Endodermal cell (in vitro differentiated cells): ENCODE measurements around the gene ACLY. TPM values are rescaled to one million over a fixed set of nuclear protein-coding genes. Genes with fewer than 3 reads are reported as not detected.
"Not testable (repeated sequence)": the region's sequence is repeated elsewhere in the genome, so short reads cannot be mapped to it uniquely, and the experiment has no call there.

Source experiments
- DNase-seq: peaks from one replicate; pipeline ENCODE4 v3.0.0-alpha.2; 2017
- H3K27ac ChIP-seq: 2 replicates; pipeline ENCODE4 v1.5.1; 2013; ENCODE audit warnings: mild to moderate bottlenecking, low read depth, low read length, moderate library complexity
- H3K27me3 ChIP-seq: 2 replicates; pipeline ENCODE4 v1.6.1; 2013; ENCODE audit warnings: mild to moderate bottlenecking, low read length, moderate library complexity; ENCODE audit not compliant: insufficient read depth, control insufficient read depth, poor library complexity, severe bottlenecking
- H3K36me3 ChIP-seq: 2 replicates; pipeline ENCODE4 v1.7.0; 2013; ENCODE audit warnings: mild to moderate bottlenecking, low read length, moderate library complexity; ENCODE audit not compliant: control insufficient read depth, insufficient read depth
- H3K4me1 ChIP-seq: one replicate; pipeline ENCODE4 v1.7.0; 2013; ENCODE audit warnings: low read length; ENCODE audit not compliant: control insufficient read depth, insufficient read depth
- H3K4me3 ChIP-seq: 2 replicates; pipeline ENCODE4 v1.5.1; 2013; ENCODE audit warnings: mild to moderate bottlenecking, low read length, moderate library complexity
- H3K9ac ChIP-seq: 2 replicates; pipeline ENCODE4 v1.6.1; 2013; ENCODE audit warnings: mild to moderate bottlenecking, low read length, moderate library complexity; ENCODE audit not compliant: poor library complexity, severe bottlenecking; ENCODE audit errors: extremely low read depth
- H3K9me3 ChIP-seq: 2 replicates; pipeline ENCODE4 v1.6.1; 2013; ENCODE audit warnings: mild to moderate bottlenecking, low read length, moderate library complexity; ENCODE audit not compliant: control insufficient read depth
- H3K27ac Mint-ChIP-seq: 2 replicates; pipeline ENCODE4 v1.8.0; 2020; ENCODE audit warnings: mixed read lengths
- H3K27me3 Mint-ChIP-seq: 2 replicates; pipeline ENCODE4 v1.8.0; 2021; ENCODE audit warnings: mild to moderate bottlenecking, mixed read lengths; ENCODE audit not compliant: insufficient read depth
- H3K36me3 Mint-ChIP-seq: 2 replicates; pipeline ENCODE4 v1.8.0; 2020; ENCODE audit warnings: low read depth, mixed read lengths
- H3K4me1 Mint-ChIP-seq: 2 replicates; pipeline ENCODE4 v1.8.0; 2020; ENCODE audit warnings: mixed read lengths
- H3K4me3 Mint-ChIP-seq: 2 replicates; pipeline ENCODE4 v1.8.0; 2020; ENCODE audit warnings: mild to moderate bottlenecking, moderate library complexity, mixed read lengths
- H3K9me3 Mint-ChIP-seq: 2 replicates; pipeline ENCODE4 v1.8.0; 2020; ENCODE audit warnings: mild to moderate bottlenecking, mixed read lengths
- WGBS, 2 experiments: methylation state at CpG; one replicate each; pipeline versions ENCODE4 v1.1.5 to v1.1.7; 2013; ENCODE audit warnings: missing lambda C conversion rate in 2 of 2, mixed read lengths in 1 of 2; ENCODE audit not compliant: insufficient coverage in 1 of 2, insufficient read length in 1 of 2; 5-methylcytosine and 5-hydroxymethylcytosine counted together
- total RNA-seq, 2 donors: library from RNA; stranded (reverse); fragmentation: NEBNext Ultra II Directional in 1 of 2; extraction: Animal tissue kit (Norgen Biotek cat#: 25700) in 1 of 2; gene quantifications; 2 replicates in 1 of 2; 3 replicates in 1 of 2; pipeline ENCODE4 v1.2.1, GENCODE V29; 2021
- TF ChIP-seq, protein P1 (sequence below): fragments of 200-600 bp; sonication (generic); conservative IDR thresholded peaks from 2 replicates; pipeline ENCODE4 v1.5.0; 2021; ENCODE audit warnings: antibody characterized with exemption, mild to moderate bottlenecking

The ACLY gene
- total RNA-seq, 2 donors from 2014 or later: 261 to 304 TPM

DNA sequence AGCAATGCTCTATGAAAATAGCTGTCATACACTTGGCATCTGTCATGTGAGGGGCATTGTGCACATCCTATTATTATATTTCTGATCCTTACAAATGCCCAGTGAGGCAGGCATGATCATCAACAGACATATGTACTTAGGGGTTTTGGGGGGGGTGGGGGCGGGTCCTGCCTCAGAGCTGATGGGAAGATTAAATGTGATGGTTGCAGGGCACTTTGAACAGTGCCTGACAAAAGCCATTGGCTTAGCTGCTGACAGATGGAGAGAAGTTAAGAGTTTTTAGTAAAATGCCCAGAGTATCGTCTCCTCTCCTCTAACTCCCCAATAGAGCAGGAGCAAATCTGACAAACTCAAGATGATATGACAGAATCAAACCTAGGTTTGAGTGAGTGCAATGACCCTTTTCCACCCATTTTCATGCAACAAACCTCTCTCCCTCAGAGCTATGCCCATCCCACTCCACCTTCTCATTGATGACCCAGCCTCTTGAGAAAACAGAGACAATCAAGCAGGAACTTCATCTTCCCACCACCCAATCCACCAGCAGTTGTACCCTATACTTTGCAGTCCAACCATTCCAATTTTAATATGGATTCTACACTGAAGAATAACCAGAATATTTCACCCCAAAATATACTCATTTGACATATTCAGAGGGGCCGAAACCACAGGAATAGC, 58.4 kb downstream of the ACLY start:
- peak overlapping the region; percentile 4 for H3K27ac Mint-ChIP-seq
- H3K36me3 Mint-ChIP-seq: peaks cover 2% of the 10 kb centered on the region
- no peaks in the 10 kb centered on the region for H3K9me3 Mint-ChIP-seq
- Histone ChIP-seq H3K27ac (no peak overlapping the region), H3K4me1 (no peaks in the 10 kb centered on the region), H3K36me3 (no peaks in the 10 kb centered on the region), H3K4me3 (no peak overlapping the region), H3K9ac (no peak overlapping the region), H3K9me3 (no peaks in the 10 kb centered on the region), H3K27me3 (no peaks in the 10 kb centered on the region)
- H3K4me1 Mint-ChIP-seq: peaks cover 12% of the 10 kb centered on the region
- peak; percentile 48 for DNase-seq
- TF ChIP-seq, protein P1, sequence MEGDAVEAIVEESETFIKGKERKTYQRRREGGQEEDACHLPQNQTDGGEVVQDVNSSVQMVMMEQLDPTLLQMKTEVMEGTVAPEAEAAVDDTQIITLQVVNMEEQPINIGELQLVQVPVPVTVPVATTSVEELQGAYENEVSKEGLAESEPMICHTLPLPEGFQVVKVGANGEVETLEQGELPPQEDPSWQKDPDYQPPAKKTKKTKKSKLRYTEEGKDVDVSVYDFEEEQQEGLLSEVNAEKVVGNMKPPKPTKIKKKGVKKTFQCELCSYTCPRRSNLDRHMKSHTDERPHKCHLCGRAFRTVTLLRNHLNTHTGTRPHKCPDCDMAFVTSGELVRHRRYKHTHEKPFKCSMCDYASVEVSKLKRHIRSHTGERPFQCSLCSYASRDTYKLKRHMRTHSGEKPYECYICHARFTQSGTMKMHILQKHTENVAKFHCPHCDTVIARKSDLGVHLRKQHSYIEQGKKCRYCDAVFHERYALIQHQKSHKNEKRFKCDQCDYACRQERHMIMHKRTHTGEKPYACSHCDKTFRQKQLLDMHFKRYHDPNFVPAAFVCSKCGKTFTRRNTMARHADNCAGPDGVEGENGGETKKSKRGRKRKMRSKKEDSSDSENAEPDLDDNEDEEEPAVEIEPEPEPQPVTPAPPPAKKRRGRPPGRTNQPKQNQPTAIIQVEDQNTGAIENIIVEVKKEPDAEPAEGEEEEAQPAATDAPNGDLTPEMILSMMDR: no peak
- H3K4me3 Mint-ChIP-seq: no peak overlapping the region
- 72 to 76% methylated on average over 2 to 3 of the region's 3 CpGs for WGBS, 2 experiments
- no peaks in the 10 kb centered on the region for H3K27me3 Mint-ChIP-seq

DNA sequence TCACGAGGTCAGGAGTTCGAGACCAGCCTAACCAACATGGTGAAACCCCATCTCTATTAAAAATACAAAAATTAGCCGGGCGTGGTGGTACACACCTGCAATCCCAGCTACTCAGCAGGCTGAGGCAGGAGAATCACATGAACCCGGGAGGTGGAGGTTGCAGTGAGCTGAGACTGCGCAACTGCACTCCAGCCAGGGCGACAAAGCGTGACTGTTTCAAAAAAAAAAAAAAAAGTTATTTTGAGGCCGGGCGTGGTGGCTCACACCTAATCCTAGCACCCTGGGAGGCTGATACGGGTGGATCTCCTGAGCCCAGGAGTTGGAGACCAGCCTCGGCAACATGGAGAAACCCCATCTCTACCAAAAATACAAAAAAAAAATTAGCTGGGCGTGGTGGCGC, 67.4 kb downstream of the ACLY start:
- H3K36me3 ChIP-seq: peaks cover 24% of the 10 kb centered on the region

DNA sequence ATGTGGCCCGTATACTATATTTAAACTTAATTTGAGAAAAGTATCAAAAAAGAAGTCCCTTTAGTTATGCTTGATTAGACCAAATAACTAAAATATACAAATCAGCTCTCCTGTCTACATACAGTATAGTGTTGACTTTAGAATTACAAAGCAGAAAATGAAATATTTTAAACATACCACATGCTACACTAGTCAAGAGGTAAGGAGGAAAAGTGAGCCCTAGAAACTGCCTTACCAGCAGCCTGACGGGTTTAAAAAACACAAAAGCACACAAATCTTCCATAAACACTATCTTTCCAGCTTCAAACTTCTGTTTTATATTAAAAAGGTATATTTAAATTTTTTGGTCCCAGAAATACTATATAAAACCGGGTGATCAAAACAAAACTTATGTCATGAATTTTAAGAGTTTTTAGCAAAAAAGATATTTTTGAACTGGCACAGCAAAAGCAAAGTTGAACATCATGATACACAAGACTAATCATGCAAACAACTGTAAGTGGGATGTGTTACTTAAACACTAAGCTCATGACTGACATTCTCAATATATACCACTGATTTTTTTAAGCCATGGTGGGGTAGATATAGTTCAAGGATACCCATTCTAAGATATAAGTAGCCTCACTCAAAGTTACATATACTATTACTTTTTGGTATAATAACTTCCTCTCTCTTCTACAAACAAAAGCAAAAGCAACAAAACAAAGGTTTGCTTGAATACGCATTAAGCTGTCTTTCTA, 69.3 kb downstream of the ACLY start:
- Histone ChIP-seq H3K4me3 (no peak overlapping the region), H3K9me3 (no peaks in the 10 kb centered on the region), H3K36me3 (peaks cover 17% of the 10 kb centered on the region), H3K4me1 (no peaks in the 10 kb centered on the region), H3K9ac (no peak overlapping the region), H3K27ac (no peak overlapping the region), H3K27me3 (no peaks in the 10 kb centered on the region)
- Mint-ChIP-seq H3K4me1 (no peaks in the 10 kb centered on the region), H3K27ac (no peak overlapping the region), H3K36me3 (peaks cover 13% of the 10 kb centered on the region), H3K27me3 (no peaks in the 10 kb centered on the region), H3K9me3 (no peaks in the 10 kb centered on the region), H3K4me3 (no peak overlapping the region)
- TF ChIP-seq, protein P1: no peak
- WGBS, 2 experiments: 89 to 95% methylated on average over 2 to 3 of the region's 4 CpGs
- DNase-seq: no peak

More for the DNA sequence above, 67.4 kb downstream of the ACLY start:
- not testable (repeated sequence) for DNase-seq, H3K4me1 Mint-ChIP-seq, H3K9me3 ChIP-seq, H3K4me1 ChIP-seq, H3K27ac Mint-ChIP-seq, H3K4me3 Mint-ChIP-seq, H3K4me3 ChIP-seq, H3K9ac ChIP-seq, H3K27me3 ChIP-seq, H3K9me3 Mint-ChIP-seq, H3K27ac ChIP-seq, H3K27me3 Mint-ChIP-seq
- 90 to 94% methylated on average over 6 to 14 of the region's 14 CpGs for WGBS, 2 experiments
- H3K36me3 Mint-ChIP-seq: peaks cover 21% of the 10 kb centered on the region
